NB4 (cell line): ENCODE results near the gene SMARCE1.
A peak's percentile ranks its signal among the peaks of the same experiment; 100 is the strongest.

ENCODE experiments used
- DNase-seq: peaks from one replicate; pipeline ENCODE4 v3.0.0; 2010; ENCODE audit warnings: low read depth
- H3K4me3 ChIP-seq: one replicate; pipeline ENCODE4 v1.5.1; 2011; ENCODE audit warnings: mild to moderate bottlenecking, low read depth, low read length, moderate library complexity
- CTCF ChIP-seq: IDR thresholded peaks from one replicate; pipeline ENCODE4 v1.5.1; 2012; ENCODE audit warnings: low read depth, low read length
- MAX ChIP-seq: IDR thresholded peaks from 2 replicates; pipeline ENCODE4 v1.6.1; 2011; ENCODE audit warnings: low read depth, low read length
- MYC ChIP-seq: IDR thresholded peaks from 2 replicates; pipeline ENCODE4 v1.6.1; 2011; ENCODE audit warnings: low read depth, low read length
- POLR2A ChIP-seq: IDR thresholded peaks from 2 replicates; pipeline ENCODE4 v1.6.1; 2011; ENCODE audit warnings: mild to moderate bottlenecking; ENCODE audit not compliant: insufficient read length; ENCODE audit errors: extremely low read depth

SMARCE1 gene

GRCh38 chr17:40658396-40658795 is 10.8 kb upstream of the SMARCE1 start:
- DNase-seq: no peak
- no peak overlapping the region for H3K4me3 ChIP-seq
- TF ChIP-seq POLR2A (no peak), CTCF (no peak), MAX (no peak), MYC (no peak)

GRCh38 chr17:40651939-40652338 is 4.3 kb upstream of the SMARCE1 start:
- no peak overlapping the region for H3K4me3 ChIP-seq
- no peak for DNase-seq
- no peak for TF ChIP-seq MYC
- TF ChIP-seq CTCF: no peak
- TF ChIP-seq MAX: no peak
- TF ChIP-seq POLR2A: no peak

- TF ChIP-seq MAX (0 out of 2 replicates have a peak, but pooled peaks have one; percentile 33), MYC (no peak)
- no peak for DNase-seq
- H3K4me3 ChIP-seq: peak overlapping the region; percentile 95
Observed at GRCh38 chr17:40648384-40648968, 858 bp upstream of the SMARCE1 start.

GRCh38 chr17:40646791-40647623 is 611 bp downstream of the SMARCE1 start:
- peak; percentile 64 for DNase-seq
- TF ChIP-seq POLR2A (no peak), CTCF (no peak), MAX (no peak), MYC (no peak)
- H3K4me3 ChIP-seq: peak overlapping the region; percentile 95

- no peak for DNase-seq
- TF ChIP-seq POLR2A: no peak
- TF ChIP-seq MAX: no peak
- TF ChIP-seq MYC: no peak
- TF ChIP-seq CTCF: no peak
- peak overlapping the region; percentile 95 for H3K4me3 ChIP-seq
Observed at GRCh38 chr17:40645943-40646342, 1.7 kb downstream of the SMARCE1 start.

GRCh38 chr17:40645291-40645690 is 2.3 kb downstream of the SMARCE1 start:
- peak overlapping the region; percentile 12 for H3K4me3 ChIP-seq
- TF ChIP-seq MAX (no peak), POLR2A (no peak), CTCF (no peak), MYC (no peak)
- no peak for DNase-seq
